Mesothelial cell of epicardium (in vitro differentiated cells): ENCODE data around the gene C1orf50. TPM values are rescaled to one million over a fixed set of nuclear protein-coding genes. Genes with fewer than 3 reads are reported as not detected.

ENCODE experiments used
- DNase-seq, 2 experiments: peaks; one replicate each; pipeline ENCODE4 v3.0.0; 2021; ENCODE audit warnings: low spot score in 2 of 2; ENCODE audit not compliant: unreplicated experiment in 2 of 2
- H3K27ac Mint-ChIP-seq: 2 replicates; pipeline ENCODE4 v1.8.0; 2021; ENCODE audit warnings: mixed read lengths
- H3K27me3 Mint-ChIP-seq: 2 replicates; pipeline ENCODE4 v1.8.0; 2021; ENCODE audit warnings: low read depth, mixed read lengths
- H3K36me3 Mint-ChIP-seq: 2 replicates; pipeline ENCODE4 v1.8.0; 2021; ENCODE audit warnings: mixed read lengths
- H3K4me1 Mint-ChIP-seq: 2 replicates; pipeline ENCODE4 v1.8.0; 2021; ENCODE audit warnings: mixed read lengths
- H3K4me3 Mint-ChIP-seq: 2 replicates; pipeline ENCODE4 v1.8.0; 2021; ENCODE audit warnings: mild to moderate bottlenecking, moderate library complexity, mixed read lengths
- H3K9me3 Mint-ChIP-seq: 2 replicates; pipeline ENCODE4 v1.8.0; 2021; ENCODE audit warnings: mixed read lengths
- total RNA-seq: library from RNA; stranded (reverse); gene quantifications from 3 replicates; pipeline ENCODE4 v1.2.1, GENCODE V29; 2021
- TF ChIP-seq, protein P1 (sequence below): fragments of 200-600 bp; sonication (generic); IDR thresholded peaks from one replicate; pipeline ENCODE4 v1.5.0; 2021; ENCODE audit warnings: antibody characterized with exemption; ENCODE audit not compliant: unreplicated experiment

Gene C1orf50
- total RNA-seq, 1 donor from 2014 or later = 10.4 TPM

DNA sequence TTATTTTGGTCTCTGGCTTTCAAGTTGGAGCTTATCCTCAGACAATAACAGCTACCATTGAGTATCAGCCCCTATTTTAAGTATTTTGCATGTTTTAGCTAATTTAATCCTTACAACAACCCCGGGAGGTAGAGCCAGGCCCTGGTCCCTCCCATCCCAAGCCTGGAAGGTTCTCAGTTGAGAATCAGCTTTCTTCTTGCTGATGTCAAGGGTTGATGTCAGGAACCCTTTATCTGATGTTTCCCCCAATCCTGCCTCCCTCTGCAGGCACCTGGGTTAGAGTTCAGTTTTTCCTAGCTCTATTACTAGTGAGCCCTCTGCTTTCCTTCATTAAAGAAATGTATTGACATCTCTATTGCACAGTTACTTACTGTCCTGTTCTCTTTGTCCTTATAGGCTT, 53.8 kb downstream of the C1orf50 start:
- no peak overlapping the region for H3K27ac Mint-ChIP-seq
- H3K4me1 Mint-ChIP-seq = peaks cover 42% of the 10 kb centered on the region
- no peaks in the 10 kb centered on the region for H3K27me3 Mint-ChIP-seq
- H3K9me3 Mint-ChIP-seq = peaks cover 6% of the 10 kb centered on the region
- DNase-seq = no peak
- no peaks in the 10 kb centered on the region for H3K36me3 Mint-ChIP-seq
- no peak overlapping the region for H3K4me3 Mint-ChIP-seq
- TF ChIP-seq, protein P1, sequence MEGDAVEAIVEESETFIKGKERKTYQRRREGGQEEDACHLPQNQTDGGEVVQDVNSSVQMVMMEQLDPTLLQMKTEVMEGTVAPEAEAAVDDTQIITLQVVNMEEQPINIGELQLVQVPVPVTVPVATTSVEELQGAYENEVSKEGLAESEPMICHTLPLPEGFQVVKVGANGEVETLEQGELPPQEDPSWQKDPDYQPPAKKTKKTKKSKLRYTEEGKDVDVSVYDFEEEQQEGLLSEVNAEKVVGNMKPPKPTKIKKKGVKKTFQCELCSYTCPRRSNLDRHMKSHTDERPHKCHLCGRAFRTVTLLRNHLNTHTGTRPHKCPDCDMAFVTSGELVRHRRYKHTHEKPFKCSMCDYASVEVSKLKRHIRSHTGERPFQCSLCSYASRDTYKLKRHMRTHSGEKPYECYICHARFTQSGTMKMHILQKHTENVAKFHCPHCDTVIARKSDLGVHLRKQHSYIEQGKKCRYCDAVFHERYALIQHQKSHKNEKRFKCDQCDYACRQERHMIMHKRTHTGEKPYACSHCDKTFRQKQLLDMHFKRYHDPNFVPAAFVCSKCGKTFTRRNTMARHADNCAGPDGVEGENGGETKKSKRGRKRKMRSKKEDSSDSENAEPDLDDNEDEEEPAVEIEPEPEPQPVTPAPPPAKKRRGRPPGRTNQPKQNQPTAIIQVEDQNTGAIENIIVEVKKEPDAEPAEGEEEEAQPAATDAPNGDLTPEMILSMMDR = no peak

DNA sequence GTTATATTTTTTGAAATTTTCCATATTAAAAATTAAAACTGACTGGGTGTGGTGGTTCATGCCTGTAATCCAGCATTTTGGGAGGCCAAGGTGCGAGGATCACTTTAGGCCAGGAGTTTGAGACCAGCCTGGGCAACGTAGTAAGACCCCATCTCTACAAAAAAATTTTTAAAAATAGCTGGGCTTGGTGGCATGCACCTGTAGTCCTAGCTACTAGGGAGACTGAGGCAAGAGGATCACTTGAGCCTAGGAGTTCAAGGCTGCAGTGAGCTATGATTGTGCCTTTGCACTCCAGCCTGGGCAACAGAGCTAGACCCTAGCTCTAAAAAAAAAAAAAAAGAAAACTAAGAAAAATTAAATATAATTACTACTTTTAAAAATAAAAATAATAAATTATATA, 54.6 kb downstream of the C1orf50 start:
- H3K9me3 Mint-ChIP-seq = peaks cover 6% of the 10 kb centered on the region
- no peaks in the 10 kb centered on the region for H3K36me3 Mint-ChIP-seq
- H3K4me1 Mint-ChIP-seq = peaks cover 37% of the 10 kb centered on the region
- no peaks in the 10 kb centered on the region for H3K27me3 Mint-ChIP-seq
- no peak overlapping the region for H3K4me3 Mint-ChIP-seq
- DNase-seq = no peak
- no peak overlapping the region for H3K27ac Mint-ChIP-seq
- TF ChIP-seq, protein P1 = no peak

DNA sequence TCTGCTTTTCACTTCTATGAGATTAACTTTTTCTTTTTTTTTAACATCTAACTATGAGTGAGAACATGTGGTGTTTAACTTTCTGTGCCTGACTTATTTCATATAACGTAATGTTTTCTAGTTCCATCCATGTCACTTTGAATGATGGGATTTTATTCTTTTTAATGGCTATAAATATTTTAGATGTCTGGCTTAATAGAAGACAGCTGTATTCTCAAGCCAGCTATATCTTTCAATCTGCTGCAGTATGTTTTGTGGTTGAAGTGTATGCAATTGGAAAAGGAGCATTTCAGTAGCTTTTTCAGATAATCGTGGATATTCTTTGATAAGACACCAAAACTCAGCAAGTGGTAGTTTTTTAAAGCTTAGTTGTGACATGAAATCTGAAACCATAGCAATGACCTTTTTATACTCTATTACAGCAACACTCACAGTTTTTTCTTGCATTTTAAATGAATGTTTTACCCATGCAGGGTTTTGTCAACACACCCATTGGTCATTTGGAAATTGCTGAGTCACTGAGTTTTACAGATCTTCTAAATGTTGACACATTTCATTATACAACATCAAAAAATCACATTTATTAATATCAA, 55.8 kb downstream of the C1orf50 start:
- Mint-ChIP-seq H3K4me3 (no peak overlapping the region), H3K36me3 (no peaks in the 10 kb centered on the region), H3K4me1 (peaks cover 35% of the 10 kb centered on the region), H3K27me3 (no peaks in the 10 kb centered on the region), H3K9me3 (peaks cover 6% of the 10 kb centered on the region), H3K27ac (peak overlapping the region; percentile 68)
- TF ChIP-seq, protein P1 = no peak
- DNase-seq = no peak

DNA sequence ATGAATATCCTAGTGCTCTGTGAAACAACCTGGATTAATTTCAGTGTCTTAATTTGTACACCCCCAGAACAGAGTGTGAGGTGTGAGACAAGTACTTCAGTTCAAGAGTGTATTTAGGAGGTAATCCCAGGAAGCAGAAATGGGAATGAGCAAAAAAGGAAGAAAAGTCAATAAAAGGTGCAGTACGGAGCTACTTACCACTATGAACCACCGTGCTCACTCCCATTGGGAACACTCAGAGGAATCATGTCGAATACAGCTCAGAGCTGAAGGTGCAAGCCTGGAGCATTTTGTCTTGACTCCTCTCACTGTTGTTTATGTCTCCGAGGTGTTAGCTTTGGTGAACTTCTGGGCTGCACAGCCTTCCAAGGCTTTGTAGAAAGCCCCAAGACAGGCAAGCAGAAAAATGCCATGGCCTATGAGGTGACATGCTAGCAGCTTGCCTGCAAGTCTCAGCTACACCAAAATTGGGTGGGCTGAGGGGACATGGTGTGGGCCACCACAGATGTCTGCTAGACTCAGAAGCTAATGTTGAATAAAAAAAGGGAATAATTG, 57.5 kb downstream of the C1orf50 start:
- no peaks in the 10 kb centered on the region for H3K27me3 Mint-ChIP-seq

DNA sequence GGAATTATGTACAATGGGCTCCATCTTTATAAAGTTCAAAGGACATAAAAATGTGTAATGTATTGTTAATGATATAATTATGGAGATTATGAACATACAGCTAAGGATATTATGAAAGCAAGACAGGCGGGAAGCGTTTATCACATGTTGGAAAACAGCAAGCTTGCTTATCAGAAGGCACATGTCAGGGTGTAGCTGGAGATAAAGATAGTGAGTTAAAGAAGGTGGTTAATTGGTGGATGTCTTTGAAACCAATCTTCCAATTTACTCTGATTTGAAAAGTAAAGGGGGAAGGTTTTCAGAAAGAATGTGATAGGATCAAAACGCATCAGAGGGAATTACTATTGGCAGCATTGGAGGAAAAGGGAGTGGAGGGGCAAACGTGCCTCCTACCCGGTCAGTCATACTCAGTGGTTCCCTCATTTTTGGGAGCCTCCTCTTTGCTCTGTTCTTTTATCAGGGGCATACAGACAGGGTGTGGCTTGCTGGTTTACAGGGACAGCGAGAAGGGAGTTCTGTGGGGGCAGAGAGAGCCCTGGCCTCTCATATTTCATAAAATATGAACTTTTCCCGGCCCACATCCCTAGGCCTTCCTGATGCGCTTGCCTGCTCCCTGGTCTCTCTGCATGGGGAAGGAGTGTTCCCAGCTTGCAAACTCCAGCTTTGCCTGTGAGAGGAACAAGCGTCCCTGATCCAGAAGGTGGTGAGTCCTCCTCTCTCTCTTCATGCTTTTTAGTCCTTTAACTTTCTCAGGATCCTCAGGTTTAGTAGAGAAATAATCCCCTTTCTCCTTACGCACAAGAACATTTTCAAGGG, 58.2 kb downstream of the C1orf50 start:
- Mint-ChIP-seq H3K4me3 (no peak overlapping the region), H3K27me3 (no peaks in the 10 kb centered on the region), H3K9me3 (peaks cover 6% of the 10 kb centered on the region), H3K4me1 (peaks cover 35% of the 10 kb centered on the region), H3K36me3 (peaks cover 2% of the 10 kb centered on the region), H3K27ac (peak overlapping the region; percentile 36)
- no peak for DNase-seq
- TF ChIP-seq, protein P1 = no peak

More for the DNA sequence above, 57.5 kb downstream of the C1orf50 start:
- TF ChIP-seq, protein P1 = no peak
- H3K4me3 Mint-ChIP-seq = no peak overlapping the region
- peaks cover 35% of the 10 kb centered on the region for H3K4me1 Mint-ChIP-seq
- DNase-seq = no peak
- H3K27ac Mint-ChIP-seq = no peak overlapping the region
- peaks cover 6% of the 10 kb centered on the region for H3K9me3 Mint-ChIP-seq
- H3K36me3 Mint-ChIP-seq = no peaks in the 10 kb centered on the region

Other genes with a start within 250 kb of the C1orf50 start
- 42.5 to 44.1 TPM (median 43.3 TPM) in 3 replicates for gene PPIH, start 108.8 kb upstream of the C1orf50 start, total RNA-seq
- gene YBX1, start 84.8 kb upstream of the C1orf50 start, total RNA-seq = 405 to 423 TPM (median 411 TPM) in 3 replicates
- gene CLDN19, start 27.0 kb upstream of the C1orf50 start, total RNA-seq = 1.6 to 1.7 TPM (median 1.6 TPM) in 3 replicates
- gene P3H1, start 221 bp upstream of the C1orf50 start, total RNA-seq = 104 to 123 TPM (median 105 TPM) in 3 replicates
- gene TMEM269, start 17.7 kb downstream of the C1orf50 start, total RNA-seq = 0.54 to 0.98 TPM (median 0.91 TPM) in 3 replicates
- 14.7 to 17.2 TPM (median 15.4 TPM) in 3 replicates for gene ERMAP, start 49.9 kb downstream of the C1orf50 start, total RNA-seq
- gene SVBP, start 50.1 kb downstream of the C1orf50 start, total RNA-seq = 44.3 to 48.1 TPM (median 45.4 TPM) in 3 replicates
- 14.2 to 15.2 TPM (median 14.2 TPM) in 3 replicates for gene ZNF691, start 79.4 kb downstream of the C1orf50 start, total RNA-seq
- 786 to 841 TPM (median 827 TPM) in 3 replicates for gene SLC2A1, start 191.6 kb downstream of the C1orf50 start, total RNA-seq